GM04504 (cell line): ENCODE results near the gene CHPF2.

Experiments
- DNase-seq: peaks from one replicate; pipeline ENCODE4 v3.0.0-alpha.2; 2012; ENCODE audit warnings: low read depth

Gene CHPF2

GRCh38 chr7:151235091-151235787 is 3.0 kb downstream of the CHPF2 start:
- DNase-seq, result no peak

- DNase-seq, result no peak
These were observed 4.1 kb downstream of the CHPF2 start for GRCh38 chr7:151236406-151236805.

GRCh38 chr7:151237244-151238189 is 5.2 kb downstream of the CHPF2 start:
- no peak for DNase-seq

GRCh38 chr7:151238190-151238810 is 6.0 kb downstream of the CHPF2 start:
- DNase-seq, result no peak

- DNase-seq, result no peak
These were observed 6.9 kb downstream of the CHPF2 start for GRCh38 chr7:151238924-151239836.

GRCh38 chr7:151239837-151240459 is 7.7 kb downstream of the CHPF2 start:
- no peak for DNase-seq

- no peak for DNase-seq
These were observed 8.3 kb downstream of the CHPF2 start for GRCh38 chr7:151240536-151240935.

- no peak for DNase-seq
These were observed 8.9 kb downstream of the CHPF2 start for GRCh38 chr7:151240942-151241754.

GRCh38 chr7:151241755-151242096 is 9.4 kb downstream of the CHPF2 start:
- no peak for DNase-seq

- no peak for DNase-seq
These were observed 10.1 kb downstream of the CHPF2 start for GRCh38 chr7:151242159-151243044.

GRCh38 chr7:151243045-151243349 is 10.7 kb downstream of the CHPF2 start:
- DNase-seq, result no peak

GRCh38 chr7:151243408-151244195 is 11.3 kb downstream of the CHPF2 start:
- no peak for DNase-seq

- no peak for DNase-seq
These were observed 12.0 kb downstream of the CHPF2 start for GRCh38 chr7:151244196-151244840.

GRCh38 chr7:151244841-151245346 is 12.6 kb downstream of the CHPF2 start:
- no peak for DNase-seq

GRCh38 chr7:151245360-151246101 is 13.2 kb downstream of the CHPF2 start:
- no peak for DNase-seq

GRCh38 chr7:151246102-151246850 is 14.0 kb downstream of the CHPF2 start:
- DNase-seq, result no peak
